ENCODE measurements around the gene SPINT2. TPM values are rescaled to one million over a fixed set of nuclear protein-coding genes. Genes with fewer than 3 reads are reported as not detected.

Gene SPINT2
- total RNA-seq (ENCODE audit: low replicate concordance), result 0.70 and 21.2 TPM in 2 replicates

GRCh38 chr19:38264486-38265212, at the start of gene SPINT2:
TSS of gene SPINT2 (plus strand) at chr19:38264573. CDS start at chr19:38264893, 320 bp downstream.

GRCh38 chr19:38224014-38224862, 40.1 kb upstream of the SPINT2 start, which contains the start of gene DPF1:
TSS of gene DPF1 (minus strand) at chr19:38224222. CDS start at chr19:38224142, 80 bp downstream.

GRCh38 chr19:38303517-38304351, 39.4 kb downstream of the SPINT2 start, which contains the start of gene C19orf33:
TSS of gene C19orf33 (plus strand) at chr19:38304251. CDS start at chr19:38304262, 11 bp downstream.

GRCh38 chr19:38315657-38316476, 51.5 kb downstream of the SPINT2 start, which contains the start of gene YIF1B:
TSS of gene YIF1B (minus strand) at chr19:38315947. CDS start at chr19:38315917, 30 bp downstream.

GRCh38 chr19:38319421-38320258, 55.3 kb downstream of the SPINT2 start, which contains the start of gene KCNK6:
TSS of gene KCNK6 (plus strand) at chr19:38319845. CDS start at chr19:38319951, 106 bp downstream.

Other genes starting within 250 kb of the SPINT2 start
- gene DPF1, start 40.4 kb upstream of the SPINT2 start, total RNA-seq (ENCODE audit: low replicate concordance), result 1.1 TPM in 1 of 2 replicates, not detected in the other
- 33.1 TPM in 1 of 2 replicates, not detected in the other for gene PPP1R14A, start 8.2 kb upstream of the SPINT2 start, total RNA-seq (ENCODE audit: low replicate concordance)
- 0.30 and 0.47 TPM in 2 replicates for gene C19orf33, start 39.7 kb downstream of the SPINT2 start, total RNA-seq (ENCODE audit: low replicate concordance)
- gene YIF1B, start 51.4 kb downstream of the SPINT2 start, total RNA-seq (ENCODE audit: low replicate concordance), result 27.7 and 121 TPM in 2 replicates
- 3.2 and 22.1 TPM in 2 replicates for gene KCNK6, start 55.3 kb downstream of the SPINT2 start, total RNA-seq (ENCODE audit: low replicate concordance)
- 0.45 and 2.8 TPM in 2 replicates for gene CATSPERG, start 71.3 kb downstream of the SPINT2 start, total RNA-seq (ENCODE audit: low replicate concordance)
- 151 and 355 TPM in 2 replicates for gene PSMD8, start 110.0 kb downstream of the SPINT2 start, total RNA-seq (ENCODE audit: low replicate concordance)
- gene GGN, start 123.5 kb downstream of the SPINT2 start, total RNA-seq (ENCODE audit: low replicate concordance), result under 0.01 and 0.15 TPM in 2 replicates
- 1.4 and 3.6 TPM in 2 replicates for gene SPRED3, start 124.1 kb downstream of the SPINT2 start, total RNA-seq (ENCODE audit: low replicate concordance)
- gene FAM98C, start 138.5 kb downstream of the SPINT2 start, total RNA-seq (ENCODE audit: low replicate concordance), result 5.6 and 7.5 TPM in 2 replicates
- not detected in 2 replicates for gene RASGRP4, start 161.6 kb downstream of the SPINT2 start, total RNA-seq (ENCODE audit: low replicate concordance)
- under 0.01 and 0.12 TPM in 2 replicates for gene RYR1, start 169.1 kb downstream of the SPINT2 start, total RNA-seq (ENCODE audit: low replicate concordance)